A673 (cell line): ENCODE results near the gene ABHD8. TPM values are rescaled to one million over a fixed set of nuclear protein-coding genes. Genes with fewer than 3 reads are reported as not detected.

Experiments used
- BruUV-seq: library from RNA; stranded (reverse); fragments of 400-500 nt; replicated peaks from 2 replicates; lab custom pipeline; 2021; lab: Mats Ljungman, UMichigan
- CTCF ChIA-PET: fragments of 300-600 bp; sonication (Branson Sonifier 250); formaldehyde crosslinking; loops from one replicate; lab custom pipeline; 2022; ENCODE audit warnings: antibody characterized with exemption; lab: Charles Lee
- POLR2A ChIA-PET: fragments of 300-600 bp; sonication (Branson Sonifier 250); formaldehyde crosslinking; loops from one replicate; lab custom pipeline; 2022; ENCODE audit warnings: antibody characterized with exemption; ENCODE audit not compliant: low non-redundant PET; lab: Charles Lee
- DNase-seq: peaks from one replicate; pipeline ENCODE4 v3.0.0-alpha.2; 2015; ENCODE audit warnings: low spot score
- H3K27ac ChIP-seq: fragments of 200-600 bp; sonication (generic); 2 replicates; pipeline ENCODE4 v1.5.1; 2016; ENCODE audit warnings: mixed run types, low read depth, mild to moderate bottlenecking, mixed read lengths, antibody characterized with exemption, low read length; ENCODE audit not compliant: poor library complexity, severe bottlenecking
- H3K27me3 ChIP-seq: fragments of 200-600 bp; sonication (generic); replicated peaks from 2 replicates; pipeline ENCODE4 v1.6.1; 2017; ENCODE audit warnings: mixed run types, low read depth, mild to moderate bottlenecking, mixed read lengths, antibody characterized with exemption, low read length; ENCODE audit not compliant: insufficient read depth, poor library complexity
- H3K36me3 ChIP-seq: fragments of 200-600 bp; sonication (generic); 2 replicates; pipeline ENCODE4 v1.6.1; 2016; ENCODE audit warnings: mixed run types, mild to moderate bottlenecking, mixed read lengths, antibody characterized with exemption, low read length; ENCODE audit not compliant: insufficient read depth, poor library complexity, severe bottlenecking
- H3K4me1 ChIP-seq: fragments of 200-600 bp; sonication (generic); 2 replicates; pipeline ENCODE4 v1.6.1; 2017; ENCODE audit warnings: mixed run types, mild to moderate bottlenecking, mixed read lengths, antibody characterized with exemption, low read length; ENCODE audit not compliant: insufficient read depth, poor library complexity, severe bottlenecking
- H3K4me3 ChIP-seq: fragments of 200-600 bp; sonication (generic); 2 replicates; pipeline ENCODE4 v1.5.1; 2016; ENCODE audit warnings: low read depth, mixed run types, mild to moderate bottlenecking, mixed read lengths, low read length; ENCODE audit not compliant: poor library complexity, severe bottlenecking
- H3K9me3 ChIP-seq: fragments of 200-600 bp; sonication (generic); 2 replicates; pipeline ENCODE4 v1.6.1; 2016; ENCODE audit warnings: mixed run types, low read depth, mild to moderate bottlenecking, mixed read lengths, antibody characterized with exemption, low read length; ENCODE audit not compliant: poor library complexity, severe bottlenecking
- CTCF ChIP-seq: fragments of 300-800, 200-600 bp; sonication (generic); conservative IDR thresholded peaks from 2 replicates; pipeline ENCODE4 v1.5.1; 2017; ENCODE audit warnings: low read depth, mild to moderate bottlenecking, antibody characterized with exemption, low read length, moderate library complexity, mixed read lengths
- EZH2 ChIP-seq: fragments of 200-600 bp; sonication (generic); IDR thresholded peaks from 2 replicates; pipeline ENCODE4 v1.6.1; 2017; ENCODE audit warnings: borderline replicate concordance, low read depth, mild to moderate bottlenecking, mixed read lengths, antibody characterized with exemption, low read length; ENCODE audit not compliant: poor library complexity, severe bottlenecking
- intact Hi-C: fragments of 100-400 bp; cut with micrococcal nuclease; formaldehyde crosslinking; loops from one replicate; pipeline ENCODE4 v1.10.0; 2022; ENCODE audit not compliant: unreplicated experiment
- total RNA-seq: library from RNA; stranded (reverse); gene quantifications from 2 replicates; pipeline ENCODE4 v1.2.3, GENCODE V29; 2021

Gene ABHD8
- total RNA-seq, 1 experiment from 2014 or later = 11.0 TPM

GRCh38 chr19:17256130-17256529 is 47.1 kb downstream of the ABHD8 start:
- CTCF ChIA-PET = no interaction called here
- no peak for TF ChIP-seq EZH2
- TF ChIP-seq CTCF = no peak
- no TSS peak for BruUV-seq

DNA sequence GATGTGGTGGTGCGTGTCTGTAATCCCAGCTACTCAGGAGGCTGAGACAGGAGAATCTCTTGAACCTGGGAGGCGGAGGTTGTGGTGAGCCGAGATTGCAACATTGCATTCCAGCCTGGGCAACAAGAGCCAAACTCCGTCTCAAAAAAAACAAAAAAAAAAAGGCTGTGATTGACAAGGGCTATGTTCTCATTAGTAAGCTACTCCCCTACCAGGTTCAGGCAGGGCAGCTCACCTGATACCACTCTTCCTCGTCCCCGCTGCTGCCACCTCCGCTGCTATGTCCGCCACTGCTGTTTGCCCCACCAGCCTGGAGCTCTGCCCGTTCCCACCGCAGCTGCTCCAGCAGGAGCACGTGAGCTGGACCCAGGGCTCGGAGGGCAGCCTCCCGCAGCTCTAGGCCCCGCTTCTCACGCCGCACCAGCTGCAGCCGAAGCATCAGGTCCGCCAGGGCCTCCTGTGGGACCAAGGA is 48.0 kb downstream of the ABHD8 start:
- no peak for DNase-seq
- no peak for TF ChIP-seq CTCF
- no peak for TF ChIP-seq EZH2
- no TSS peak for BruUV-seq
- POLR2A ChIA-PET = interaction anchor here (0.5 to 0.7 kb wide), 2 partner anchors 20 to 94 kb away, joined by 4 to 5 read pairs; no protein-coding TSS in a partner anchor
- Histone ChIP-seq H3K4me1 (no peaks in the 10 kb centered on the region), H3K27ac (no peak overlapping the region), H3K27me3 (no peaks in the 10 kb centered on the region), H3K4me3 (no peak overlapping the region), H3K9me3 (no peaks in the 10 kb centered on the region), H3K36me3 (no peaks in the 10 kb centered on the region)
- CTCF ChIA-PET = no interaction called here
- intact Hi-C loops = no loop called here

More at GRCh38 chr19:17256130-17256529, 47.1 kb downstream of the ABHD8 start:
- intact Hi-C loops = no loop called here
- Histone ChIP-seq H3K36me3 (no peaks in the 10 kb centered on the region), H3K4me1 (no peaks in the 10 kb centered on the region), H3K9me3 (no peaks in the 10 kb centered on the region), H3K27ac (no peak overlapping the region), H3K27me3 (no peaks in the 10 kb centered on the region), H3K4me3 (no peak overlapping the region)
- no peak for DNase-seq
- POLR2A ChIA-PET = no interaction called here

- no peaks in the 10 kb centered on the region for H3K9me3 ChIP-seq
- intact Hi-C loops = no loop called here
- ChIA-PET CTCF (no interaction called here), POLR2A (interaction anchor here (0.5 to 0.7 kb wide), 2 partner anchors 21 to 94 kb away, joined by 4 to 5 read pairs; no protein-coding TSS in a partner anchor)
- H3K27me3 ChIP-seq = no peaks in the 10 kb centered on the region
- DNase-seq = peak; percentile 78
- no TSS peak for BruUV-seq
- TF ChIP-seq CTCF (no peak), EZH2 (no peak)
- H3K4me1 ChIP-seq = no peaks in the 10 kb centered on the region
- no peak overlapping the region for H3K27ac ChIP-seq
- no peak overlapping the region for H3K4me3 ChIP-seq
- H3K36me3 ChIP-seq = no peaks in the 10 kb centered on the region
These were observed 48.6 kb downstream of the ABHD8 start for GRCh38 chr19:17254636-17255035.
